Jurkat, Clone E6-1 (cell line): Measurements from ENCODE around the gene CAMTA1.

ENCODE experiments used
- DNase-seq: peaks from one replicate; pipeline ENCODE4 v3.0.0-alpha.2; 2011; ENCODE audit warnings: low read depth, low spot score
- H3K4me3 ChIP-seq: 2 replicates; pipeline ENCODE4 v1.5.1; 2011; ENCODE audit warnings: mild to moderate bottlenecking, low read length, control low read depth, moderate library complexity

CAMTA1 gene

GRCh38 chr1:6979003-6979613 is 193.9 kb downstream of the CAMTA1 start:
- no peak overlapping the region for H3K4me3 ChIP-seq
- no peak for DNase-seq

- no peak for DNase-seq
- no peak overlapping the region for H3K4me3 ChIP-seq
These were observed 196.3 kb downstream of the CAMTA1 start for GRCh38 chr1:6981595-6981994.

GRCh38 chr1:6982443-6982842 is 197.2 kb downstream of the CAMTA1 start:
- H3K4me3 ChIP-seq = no peak overlapping the region
- DNase-seq = no peak

GRCh38 chr1:6982860-6983259 is 197.6 kb downstream of the CAMTA1 start:
- H3K4me3 ChIP-seq = no peak overlapping the region
- DNase-seq = no peak

- no peak overlapping the region for H3K4me3 ChIP-seq
These were observed 199.3 kb downstream of the CAMTA1 start for GRCh38 chr1:6984536-6984935.

GRCh38 chr1:6984986-6985385 is 199.7 kb downstream of the CAMTA1 start:
- no peak for DNase-seq
- H3K4me3 ChIP-seq = no peak overlapping the region

More at GRCh38 chr1:6984536-6984935, 199.3 kb downstream of the CAMTA1 start:
- no peak for DNase-seq

GRCh38 chr1:6985549-6986276 is 200.5 kb downstream of the CAMTA1 start:
- no peak overlapping the region for H3K4me3 ChIP-seq
- no peak for DNase-seq

- DNase-seq = no peak
- no peak overlapping the region for H3K4me3 ChIP-seq
These were observed 201.0 kb downstream of the CAMTA1 start for GRCh38 chr1:6986281-6986680.

GRCh38 chr1:6987940-6988339 is 202.7 kb downstream of the CAMTA1 start:
- H3K4me3 ChIP-seq = no peak overlapping the region
- DNase-seq = no peak

- no peak for DNase-seq
These were observed 203.5 kb downstream of the CAMTA1 start for GRCh38 chr1:6988796-6989195.

GRCh38 chr1:6989212-6990159 is 204.2 kb downstream of the CAMTA1 start:
- DNase-seq = no peak
- H3K4me3 ChIP-seq = no peak overlapping the region

More at GRCh38 chr1:6988796-6989195, 203.5 kb downstream of the CAMTA1 start:
- no peak overlapping the region for H3K4me3 ChIP-seq

GRCh38 chr1:6991266-6991665 is 206.0 kb downstream of the CAMTA1 start:
- DNase-seq = no peak
- H3K4me3 ChIP-seq = no peak overlapping the region

GRCh38 chr1:6995789-6996188 is 210.5 kb downstream of the CAMTA1 start:
- DNase-seq = no peak
- no peak overlapping the region for H3K4me3 ChIP-seq

GRCh38 chr1:6996371-6996770 is 211.1 kb downstream of the CAMTA1 start:
- H3K4me3 ChIP-seq = no peak overlapping the region
- DNase-seq = peak; percentile 80

- DNase-seq = no peak
- no peak overlapping the region for H3K4me3 ChIP-seq
These were observed 211.6 kb downstream of the CAMTA1 start for GRCh38 chr1:6996866-6997265.

GRCh38 chr1:6998267-6998666 is 213.0 kb downstream of the CAMTA1 start:
- DNase-seq = no peak
- no peak overlapping the region for H3K4me3 ChIP-seq

GRCh38 chr1:6999826-7000225 is 214.6 kb downstream of the CAMTA1 start:
- DNase-seq = no peak
- H3K4me3 ChIP-seq = no peak overlapping the region

GRCh38 chr1:7000720-7001119 is 215.5 kb downstream of the CAMTA1 start:
- H3K4me3 ChIP-seq = no peak overlapping the region
- DNase-seq = no peak

- no peak for DNase-seq
- no peak overlapping the region for H3K4me3 ChIP-seq
These were observed 217.5 kb downstream of the CAMTA1 start for GRCh38 chr1:7002728-7003127.

- DNase-seq = no peak
- H3K4me3 ChIP-seq = no peak overlapping the region
These were observed 218.4 kb downstream of the CAMTA1 start for GRCh38 chr1:7003676-7004075.
